ENCODE results near the gene KIF16B.

The KIF16B gene

DNA sequence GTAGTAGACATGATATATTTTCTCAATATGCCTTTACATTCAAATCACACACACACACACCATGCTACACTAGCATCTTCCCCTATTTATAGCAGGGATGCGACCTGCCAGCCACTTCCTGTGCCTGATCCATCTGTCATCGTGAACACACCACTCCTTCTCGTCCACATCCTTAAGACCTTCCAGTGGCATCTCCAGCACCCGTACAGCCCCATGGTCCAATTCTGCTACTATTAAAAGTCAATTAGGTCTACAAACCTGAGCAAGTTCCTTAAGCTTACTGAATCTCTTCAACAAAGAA is 54.5 kb downstream of the KIF16B start:
- DNase-seq = no peak

DNA sequence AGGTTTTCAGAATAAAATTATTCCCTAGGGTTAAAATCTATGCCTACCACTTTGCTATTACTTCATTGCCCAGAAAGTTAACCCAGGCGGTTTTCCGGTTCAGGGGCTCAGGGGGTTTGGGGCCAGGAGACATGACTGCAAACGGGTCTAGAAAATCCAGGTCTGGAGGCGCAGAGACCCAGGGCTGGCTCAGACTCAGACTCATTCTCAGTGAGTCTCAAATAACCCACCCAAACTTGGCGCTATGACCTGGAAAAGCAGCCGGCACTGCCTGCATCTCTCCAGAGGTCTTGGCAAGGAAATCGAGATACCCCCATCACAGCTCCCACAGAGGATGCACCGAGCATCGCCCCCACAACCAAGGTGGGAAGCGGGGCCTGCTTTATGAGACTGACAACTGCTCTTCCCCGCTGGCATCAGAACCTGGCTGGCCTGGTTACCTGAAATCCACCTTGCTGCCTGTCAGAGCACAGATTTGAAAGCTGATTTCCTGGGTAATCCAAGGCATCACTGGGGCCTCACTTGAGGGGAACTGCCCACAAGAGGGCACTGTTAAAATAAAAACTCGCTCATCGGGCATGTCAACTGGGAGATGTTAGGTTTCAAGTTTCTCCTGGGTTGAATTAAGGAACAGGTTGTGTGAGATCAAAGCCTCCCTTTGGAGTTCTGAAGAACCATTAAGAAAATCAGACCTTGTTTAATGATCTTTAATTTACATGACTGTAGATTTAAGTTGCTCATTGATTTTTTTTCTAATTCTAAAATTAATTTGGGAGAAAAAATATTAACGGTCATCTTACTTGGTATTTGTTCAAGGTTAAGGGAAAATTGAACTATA is 55.1 kb downstream of the KIF16B start:
- DNase-seq = peak; percentile 84

DNA sequence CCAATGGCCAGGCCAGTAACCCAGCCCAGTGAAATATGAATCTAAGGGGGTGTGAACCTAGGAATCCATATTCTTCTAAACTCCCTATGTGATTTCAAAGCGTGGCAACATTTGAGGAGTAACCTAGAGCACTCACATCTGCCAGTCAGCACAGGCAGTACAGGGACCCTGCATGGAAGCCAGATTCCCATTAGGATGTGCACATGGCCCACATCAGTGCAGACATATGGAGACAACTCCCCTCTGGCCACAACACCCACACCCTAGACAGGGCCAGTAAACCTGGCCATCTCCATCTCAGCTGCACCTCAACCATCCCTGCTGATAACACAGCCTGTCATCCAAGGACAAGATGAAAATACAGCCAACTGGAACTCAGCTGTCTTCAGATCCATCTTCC is 56.5 kb downstream of the KIF16B start:
- no peak for DNase-seq

DNA sequence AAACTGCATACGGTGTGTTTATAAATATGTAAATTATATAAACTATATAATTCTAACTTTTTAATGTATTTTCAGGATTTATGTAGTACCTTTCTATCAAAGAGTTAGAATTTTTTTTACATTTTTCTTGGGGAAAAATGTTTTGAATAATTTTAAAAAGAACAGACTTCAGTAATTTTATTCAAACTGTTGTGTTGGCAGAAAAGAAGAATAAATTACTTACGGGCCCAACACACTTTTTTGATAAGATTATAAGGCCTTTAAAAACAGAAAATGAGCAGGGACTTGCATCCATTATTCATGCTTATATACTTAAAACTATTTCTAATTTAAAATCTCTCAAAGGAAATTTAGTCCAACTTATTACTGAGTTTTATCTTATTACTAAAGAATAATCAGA is 58.2 kb downstream of the KIF16B start:
- no peak for DNase-seq

DNA sequence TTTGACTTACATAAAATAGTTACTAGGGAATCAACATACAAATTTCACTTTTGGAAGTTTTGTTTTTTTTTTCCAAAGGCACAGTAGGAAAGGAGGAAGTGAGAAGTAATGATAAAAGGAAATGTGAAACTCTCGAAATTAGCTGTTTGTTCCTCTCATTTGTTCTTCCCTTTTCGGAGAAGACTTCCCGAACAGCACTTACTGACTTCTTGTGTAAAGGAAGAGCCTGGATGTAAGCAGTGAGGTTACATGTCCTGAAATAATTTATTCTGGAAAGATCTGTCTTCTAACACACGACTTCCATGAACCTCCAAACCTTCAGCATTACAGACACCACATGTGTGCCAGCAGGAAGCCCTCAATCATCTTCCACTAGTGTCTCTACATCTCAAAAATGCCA is 59.1 kb downstream of the KIF16B start:
- no peak for DNase-seq

DNA sequence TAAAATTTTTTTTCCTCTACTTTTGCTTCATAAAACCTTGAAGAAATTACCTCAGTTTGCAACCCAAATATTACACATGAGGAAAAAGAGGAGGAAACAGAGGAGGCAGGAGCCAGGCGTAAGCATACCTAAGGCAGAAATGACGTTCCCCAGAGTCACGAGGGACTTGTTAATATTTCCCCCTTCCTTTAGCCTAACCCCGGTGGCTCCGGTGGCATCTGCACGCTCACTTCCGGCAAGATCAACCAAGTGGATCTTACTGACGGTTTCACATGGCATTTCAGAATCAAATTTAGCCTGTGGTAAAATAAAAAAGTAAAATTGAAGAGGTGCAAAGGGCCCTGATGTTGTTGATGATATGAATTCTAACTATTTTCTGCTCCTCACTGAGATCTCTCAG is 67.4 kb downstream of the KIF16B start:
- no peak for DNase-seq

DNA sequence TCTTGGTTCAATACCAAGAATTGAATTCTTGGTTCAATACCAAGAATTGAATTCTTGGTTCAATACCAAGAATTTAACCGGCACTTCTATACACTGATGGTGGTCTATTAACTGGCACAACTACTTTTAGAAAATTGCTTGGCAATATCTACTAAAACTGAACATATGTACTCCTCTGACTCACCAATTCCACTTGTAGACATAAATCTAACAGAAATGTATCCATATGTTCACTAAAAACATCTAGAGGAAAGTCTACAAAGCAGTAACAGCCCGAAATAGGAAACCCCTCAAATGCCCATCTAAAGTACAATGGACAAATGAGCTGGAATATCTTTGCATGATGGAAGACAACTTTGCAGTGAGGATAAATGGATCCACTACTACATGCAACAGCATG is 71.9 kb downstream of the KIF16B start:
- no peak for DNase-seq

DNA sequence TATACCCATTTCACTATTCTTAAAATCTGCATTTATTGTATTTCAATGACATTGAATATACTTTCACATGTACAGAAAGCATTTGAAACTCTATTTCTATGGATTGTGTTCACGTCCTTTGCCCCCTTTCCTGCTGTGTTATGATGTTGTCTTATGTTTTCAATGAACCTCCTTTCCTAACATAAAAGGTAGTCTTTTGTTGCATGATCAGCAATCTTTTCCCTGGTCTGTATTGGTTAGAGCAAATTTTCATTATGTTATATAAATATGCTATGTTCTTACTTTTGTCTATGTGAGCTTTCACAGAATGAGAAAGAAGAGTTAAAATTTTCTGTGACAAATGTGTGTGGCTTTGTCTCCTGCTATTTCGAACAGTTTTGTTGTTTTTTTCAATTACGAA is 73.1 kb downstream of the KIF16B start:
- DNase-seq = no peak

DNA sequence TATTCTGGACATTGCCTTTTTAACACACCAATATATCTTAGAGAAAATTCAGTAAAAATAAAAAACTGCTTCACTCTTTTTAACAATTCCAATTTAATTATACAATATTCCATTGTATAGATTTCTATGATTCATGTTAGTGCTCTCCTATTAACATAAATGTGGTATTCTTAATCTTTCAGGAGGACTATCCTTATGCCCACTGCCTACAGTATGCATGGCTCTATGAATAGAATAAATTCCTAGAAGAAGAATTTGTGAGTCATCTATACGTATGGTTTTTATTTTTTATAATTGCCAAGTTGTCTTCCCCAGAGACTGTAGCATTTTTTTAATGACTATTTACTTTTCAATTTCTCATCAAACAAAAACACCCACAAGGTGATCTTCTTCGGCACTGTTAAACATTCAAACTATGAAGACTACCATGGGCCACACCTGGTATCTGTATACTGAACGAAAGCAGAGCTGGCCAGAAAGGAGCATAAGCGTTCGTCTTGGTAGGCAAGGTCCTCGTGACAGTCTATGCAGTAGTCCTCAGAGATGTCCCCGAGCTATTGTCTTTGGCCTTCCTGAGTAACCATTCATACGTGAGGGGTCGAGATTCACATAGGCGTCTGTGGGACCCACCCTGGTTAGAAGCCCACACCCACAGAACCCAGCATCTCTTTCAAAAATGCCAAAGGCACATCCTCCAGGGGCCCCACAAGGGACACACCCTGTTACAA is 74.6 kb downstream of the KIF16B start:
- DNase-seq = peak; percentile 7

DNA sequence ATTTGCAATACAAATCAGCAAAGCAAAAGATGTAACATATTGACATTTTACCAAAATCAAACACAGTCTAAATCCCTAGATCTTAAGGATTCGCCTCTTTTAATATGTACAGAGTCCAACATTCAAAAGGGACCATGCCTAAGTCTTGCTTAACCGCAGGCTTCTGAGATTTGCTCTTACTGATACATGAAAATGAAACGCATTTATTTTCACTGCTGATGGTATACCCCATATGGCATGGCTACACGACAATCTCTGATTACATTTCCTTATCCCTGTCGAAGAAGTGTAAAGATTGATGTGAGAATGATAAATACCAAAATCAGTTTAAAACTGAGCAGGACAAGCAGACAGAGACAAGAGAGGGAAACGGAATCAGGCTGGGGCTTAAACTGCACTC is 75.4 kb downstream of the KIF16B start:
- no peak for DNase-seq

DNA sequence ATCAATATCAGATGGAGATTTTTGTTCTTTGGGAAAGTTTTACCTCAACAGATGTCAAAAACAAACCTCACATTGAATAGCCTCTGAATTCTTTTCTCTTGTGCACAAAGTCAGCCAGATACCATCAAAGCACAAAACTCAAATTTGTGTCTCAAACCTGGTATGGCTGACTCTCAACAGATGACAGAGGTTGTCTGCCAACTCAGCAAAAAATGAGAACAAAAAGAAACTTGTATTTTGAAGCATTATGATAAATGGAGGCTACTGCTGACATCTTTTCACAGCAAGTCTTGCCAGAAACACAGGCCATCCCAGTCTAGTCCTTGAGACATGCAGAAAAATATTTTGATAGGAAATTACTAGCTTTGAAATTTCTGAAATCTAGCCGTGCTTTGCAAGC is 79.8 kb downstream of the KIF16B start:
- DNase-seq = no peak

DNA sequence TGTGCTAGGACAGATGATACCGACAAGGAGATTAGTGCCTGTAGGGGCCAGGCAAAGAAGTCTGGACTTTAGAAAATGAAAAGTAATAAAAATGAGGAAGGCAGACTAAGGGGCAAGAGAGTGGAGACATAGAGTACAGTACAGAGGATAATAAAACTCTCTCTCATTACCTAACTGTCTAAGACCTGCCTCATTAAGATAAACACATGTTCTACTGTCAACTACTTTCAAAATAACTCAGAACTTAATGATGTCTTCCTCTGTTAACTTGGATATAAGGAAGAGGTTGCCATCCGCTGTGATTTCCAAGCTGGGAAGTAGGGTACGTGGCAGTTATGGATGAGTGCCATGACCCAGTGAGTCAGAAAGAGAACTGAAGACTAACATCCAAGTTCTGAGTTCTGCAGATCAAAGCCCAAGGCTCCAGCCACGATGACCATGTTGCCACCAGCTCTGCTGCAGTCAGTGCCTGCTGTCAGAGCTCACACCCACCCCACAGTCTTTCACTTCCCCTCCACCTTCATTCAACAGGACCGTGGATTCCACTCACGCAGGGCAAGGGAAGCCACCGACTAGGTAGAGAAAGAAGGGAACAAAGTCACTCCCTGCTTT is 81.8 kb downstream of the KIF16B start:
- DNase-seq = no peak

DNA sequence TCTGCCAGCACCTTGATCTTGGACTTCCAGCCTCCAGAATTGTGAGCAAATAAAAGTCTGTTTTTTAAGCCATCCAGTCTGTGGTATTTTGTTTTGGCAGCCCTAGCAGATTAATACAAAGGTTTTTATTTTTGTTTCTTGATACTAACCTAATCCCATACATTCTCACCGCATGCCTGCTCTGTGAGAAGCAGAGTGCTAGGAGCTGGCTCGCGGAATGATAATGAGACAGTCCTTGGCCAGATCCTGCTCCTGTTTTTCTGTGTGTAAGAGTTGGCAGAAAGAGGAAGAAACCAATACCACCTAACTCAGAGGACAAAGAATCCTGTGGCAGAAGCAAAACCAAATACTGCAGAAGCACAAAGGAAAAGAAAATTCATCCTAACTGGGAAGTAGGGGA is 82.6 kb downstream of the KIF16B start:
- peak; percentile 15 for DNase-seq

DNA sequence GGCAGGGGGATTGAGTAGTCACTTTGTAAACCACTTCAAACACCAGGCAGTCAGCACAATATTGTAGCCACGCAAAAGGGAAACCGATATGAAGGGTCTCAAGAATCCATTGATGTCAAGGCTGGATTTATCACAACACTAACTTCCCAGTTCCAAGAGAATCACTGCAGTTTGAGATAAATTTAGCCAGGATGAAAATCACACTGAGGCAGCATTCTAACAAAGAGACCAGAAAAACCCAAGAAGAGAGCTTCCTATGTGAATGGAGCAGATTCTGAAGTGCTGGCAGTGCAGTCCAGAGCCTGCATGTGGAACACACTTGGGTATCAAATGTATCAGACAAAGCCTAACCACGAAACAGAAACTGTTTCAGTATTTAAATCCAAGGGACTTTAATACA is 84.6 kb downstream of the KIF16B start:
- DNase-seq = peak; percentile 46

DNA sequence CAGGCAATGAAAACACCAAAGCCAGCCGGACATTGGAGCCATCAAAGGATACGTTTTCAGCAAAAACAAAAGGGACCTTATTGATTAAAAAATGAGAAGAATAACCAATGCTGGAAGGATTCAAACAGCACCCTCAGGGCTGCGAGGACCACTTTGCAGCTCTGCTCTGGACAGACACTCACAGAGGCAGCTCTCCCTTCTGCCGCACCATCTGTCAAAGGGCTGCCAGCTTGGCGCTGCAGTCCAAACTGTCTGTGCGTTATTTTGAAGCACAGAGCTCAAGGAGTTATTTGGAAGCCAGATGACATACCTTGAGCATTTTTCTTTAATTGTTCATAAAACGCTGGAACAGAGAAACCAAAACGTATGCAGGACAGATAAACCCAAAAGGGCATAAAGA is 85.2 kb downstream of the KIF16B start:
- DNase-seq = peak; percentile 93

DNA sequence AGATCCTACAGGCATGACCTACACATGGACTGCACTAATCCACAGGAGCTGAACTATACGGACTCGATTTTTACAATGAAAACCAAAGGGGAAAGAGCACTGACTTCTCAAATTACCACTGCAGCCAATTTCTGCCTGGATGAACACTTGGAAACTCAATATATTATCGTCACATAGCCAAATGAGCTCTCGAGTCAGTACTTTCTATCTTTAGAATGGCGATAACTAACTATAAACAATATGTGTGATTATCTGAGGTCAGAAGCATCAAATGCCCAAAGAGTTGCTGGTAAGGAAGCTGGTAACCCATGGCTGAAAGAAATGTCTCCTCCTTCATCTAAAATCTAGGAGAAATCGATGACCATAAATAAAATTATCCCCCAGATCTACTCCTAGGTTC is 86.7 kb downstream of the KIF16B start:
- no peak for DNase-seq

DNA sequence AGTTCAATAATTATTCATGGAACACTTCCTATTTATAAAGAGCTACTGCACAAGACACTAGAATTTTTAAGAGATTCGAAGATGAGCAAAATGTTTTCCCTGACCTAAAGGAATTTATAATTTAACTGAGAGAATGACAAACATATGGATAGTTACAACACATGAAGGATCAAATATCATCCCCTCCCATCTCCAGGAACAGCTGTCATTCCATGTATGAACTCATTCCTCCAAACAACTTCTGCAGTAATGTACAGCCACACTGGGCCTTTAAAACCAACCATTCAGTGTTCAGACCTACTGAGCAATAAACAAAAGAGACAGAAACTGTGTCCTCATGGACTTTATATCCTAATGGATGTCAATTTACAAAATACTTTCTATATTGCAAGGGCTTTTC is 87.8 kb downstream of the KIF16B start:
- peak; percentile 44 for DNase-seq

DNA sequence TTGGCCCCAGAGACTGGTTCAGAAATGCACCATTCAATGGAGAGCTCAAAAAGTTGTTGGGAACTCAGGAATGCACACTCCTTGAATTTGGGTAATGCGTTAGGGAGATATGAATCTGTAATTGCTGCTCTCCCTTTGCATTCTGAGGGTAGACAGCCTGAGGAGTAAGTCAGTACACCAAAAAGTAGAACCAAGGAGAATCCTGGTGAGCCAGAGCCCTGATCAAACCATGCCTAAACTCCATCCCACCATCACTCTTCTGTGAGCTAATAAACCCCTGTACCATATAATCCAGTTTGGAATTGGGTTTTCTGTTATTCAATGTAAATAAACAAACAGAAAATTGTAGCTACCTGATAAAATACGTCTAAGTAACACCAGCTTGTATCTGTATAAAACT is 90.2 kb downstream of the KIF16B start:
- DNase-seq = no peak

DNA sequence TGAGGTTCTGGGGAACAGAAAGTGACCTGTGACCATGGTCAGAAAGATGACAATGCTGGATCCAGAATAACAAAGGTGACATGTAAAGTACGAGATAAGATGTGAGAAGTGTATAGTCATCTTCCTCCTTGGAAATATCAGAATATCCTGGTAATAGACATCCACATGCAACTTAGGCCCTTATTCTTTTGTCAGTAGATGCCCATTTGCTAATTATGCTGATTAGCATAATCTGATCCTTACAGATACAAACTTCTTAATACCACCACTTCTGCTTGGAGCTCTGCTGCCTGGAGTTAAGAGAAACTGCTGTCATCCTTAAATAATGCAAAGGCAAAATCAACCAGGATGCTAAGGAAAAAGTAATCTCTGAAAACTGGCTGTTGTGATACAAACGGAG is 91.3 kb downstream of the KIF16B start:
- DNase-seq = no peak

DNA sequence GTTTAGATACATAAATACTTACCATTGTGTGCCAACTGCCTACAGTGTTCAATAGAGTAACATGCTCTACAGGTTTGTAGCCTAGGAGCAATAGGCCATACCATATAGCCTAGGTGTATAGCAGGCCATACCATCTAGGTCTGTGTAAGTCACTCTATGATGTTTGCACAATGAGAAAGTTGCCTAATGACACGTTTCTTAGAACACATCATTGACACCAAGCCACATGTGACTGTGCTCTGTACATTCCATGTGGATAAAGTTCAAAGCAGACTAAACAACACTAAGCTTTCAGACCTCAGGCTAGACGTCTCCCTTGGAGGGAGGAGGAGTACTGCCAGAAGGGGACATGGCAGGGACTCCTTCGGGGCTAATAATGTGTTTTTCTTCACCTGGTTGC is 93.6 kb downstream of the KIF16B start:
- DNase-seq = no peak

DNA sequence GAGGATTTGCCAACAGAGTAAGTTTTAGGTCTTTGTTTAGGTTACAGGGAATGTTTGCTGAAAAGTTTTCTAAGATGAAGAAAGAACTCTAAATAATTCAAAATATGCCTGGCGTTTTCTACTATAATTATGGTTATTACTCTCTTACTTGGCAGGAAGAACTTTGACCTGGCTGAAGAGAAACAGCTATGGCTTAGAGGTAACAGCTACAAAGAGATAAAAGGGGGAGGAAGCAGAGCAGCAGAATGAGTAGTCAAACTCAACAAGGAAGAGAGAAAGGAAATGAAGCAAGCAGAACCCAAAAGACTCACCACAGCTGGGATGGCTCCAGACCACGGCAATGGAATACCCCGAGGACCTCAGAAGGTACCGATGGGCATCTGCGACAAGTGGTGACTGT is 95.6 kb downstream of the KIF16B start:
- DNase-seq = no peak

DNA sequence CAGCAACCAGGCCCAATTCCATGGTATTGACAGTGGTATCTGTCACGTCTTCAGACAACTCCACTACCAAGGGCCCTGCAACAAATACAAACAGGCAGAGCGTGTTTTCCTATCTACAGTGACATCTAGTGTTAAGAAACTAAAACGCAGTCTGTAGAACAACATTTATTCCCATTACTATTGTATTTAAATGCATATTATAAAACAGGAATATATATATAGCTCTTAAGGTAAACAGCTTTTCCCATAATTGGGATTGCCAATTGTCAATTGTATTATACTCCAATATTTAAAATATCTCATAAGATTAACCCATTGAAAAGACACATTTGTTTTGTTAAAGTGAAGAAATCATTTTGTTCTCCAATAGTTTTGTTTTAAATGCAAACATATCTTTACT is 97.2 kb downstream of the KIF16B start:
- DNase-seq = peak; percentile 82

DNA sequence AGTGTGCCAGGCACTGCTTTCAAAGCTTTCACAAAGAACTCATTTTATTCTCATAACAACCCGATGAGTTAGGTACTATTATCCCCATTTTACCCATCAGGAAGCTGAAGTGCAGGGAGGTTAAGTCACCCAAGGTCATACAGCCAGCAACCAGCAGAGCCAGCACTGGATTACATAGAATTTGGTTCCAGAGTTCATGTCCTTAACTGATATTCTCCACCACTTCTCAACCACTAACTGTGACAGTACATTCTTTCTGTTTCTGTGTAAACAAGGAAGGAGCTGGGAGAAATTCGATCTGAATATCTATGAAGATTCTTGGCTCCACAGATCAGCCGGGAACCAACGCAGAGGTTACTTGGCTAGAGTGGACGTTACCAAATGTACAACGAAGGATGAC is 98.0 kb downstream of the KIF16B start:
- peak; percentile 18 for DNase-seq

DNA sequence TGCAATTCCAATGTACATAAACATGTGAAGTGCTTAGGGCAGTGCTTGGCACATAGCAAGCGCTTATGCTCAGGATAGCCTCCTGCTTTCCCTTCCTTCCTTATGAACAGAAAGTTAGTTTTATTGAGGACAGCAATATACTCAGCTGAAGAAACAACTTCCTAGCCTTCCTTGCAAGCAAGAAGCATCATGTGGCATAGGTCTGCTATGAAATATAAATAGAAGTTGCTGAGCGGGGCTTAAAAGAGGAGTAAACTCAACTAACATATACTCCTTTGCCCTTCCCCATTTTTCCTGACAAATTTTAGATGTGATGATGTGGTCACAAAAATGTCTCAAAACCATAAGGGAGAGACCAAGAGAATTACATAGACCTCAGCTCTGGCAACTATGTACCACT is 98.9 kb downstream of the KIF16B start:
- DNase-seq = no peak
